SK-N-SH (cell line): ENCODE data around the gene BCL11A. TPM values are rescaled to one million over a fixed set of nuclear protein-coding genes. Genes with fewer than 3 reads are reported as not detected.

Source experiments
- CTCF ChIA-PET: fragments of 300-600, 350-600 bp; formaldehyde crosslinking; extraction: SDS; loops from one replicate; lab custom pipeline; 2021; lab: Yijun Ruan, JAX
- POLR2A ChIA-PET: fragments of 350-600 bp; sonication (Branson Sonifier 250); formaldehyde crosslinking; extraction: SDS; loops from one replicate; lab custom pipeline; 2020; ENCODE audit warnings: antibody characterized with exemption, inconsistent platforms; lab: Yijun Ruan, JAX
- DNase-seq: peaks from one replicate; pipeline ENCODE4 v3.0.0; 2012
- H2AFZ ChIP-seq: fragments of 200-600 bp; sonication (generic); 2 replicates; pipeline ENCODE4 v1.8.1; 2016; ENCODE audit warnings: antibody characterized with exemption, mild to moderate bottlenecking, low read depth
- H3F3A ChIP-seq: fragments of 200-600 bp; sonication (generic); replicated peaks from 2 replicates; pipeline ENCODE3; 2016; ENCODE audit warnings: antibody characterized with exemption, mild to moderate bottlenecking; ENCODE audit not compliant: insufficient read depth
- H3K27ac ChIP-seq, 2 experiments: fragments of 200-500 bp in 1 of 2; fragments of 200-600 bp in 1 of 2; sonication (Bioruptor generic) in 1 of 2; sonication (generic), shearing (Covaris generic) in 1 of 2; 2 replicates each; pipeline versions ENCODE4 v1.5.1 to v1.6.1; 2014 to 2016; ENCODE audit warnings: low read depth in 2 of 2, inconsistent platforms in 1 of 2, low read length in 1 of 2, mild to moderate bottlenecking in 1 of 2, mixed read lengths in 1 of 2
- H3K27me3 ChIP-seq: fragments of 200-600 bp; sonication (generic), shearing (Covaris generic); 2 replicates; pipeline ENCODE4 v1.6.1; 2016; ENCODE audit warnings: mixed run types; ENCODE audit not compliant: insufficient read depth
- H3K36me3 ChIP-seq, 2 experiments: fragments of 200-500 bp in 1 of 2; fragments of 200-600 bp in 1 of 2; sonication (Bioruptor generic) in 1 of 2; sonication (generic) in 1 of 2; replicated peaks in 1 of 2; 2 replicates each; pipeline versions ENCODE3 to v1.5.1; 2014 to 2016; ENCODE audit warnings: low read length in 1 of 2, mild to moderate bottlenecking in 1 of 2; ENCODE audit not compliant: insufficient read depth in 2 of 2, control insufficient read depth in 1 of 2
- H3K4me1 ChIP-seq, 2 experiments: fragments of 200-500 bp in 1 of 2; fragments of 200-600 bp in 1 of 2; sonication (Bioruptor generic) in 1 of 2; sonication (generic), shearing (Covaris generic) in 1 of 2; 2 replicates each; pipeline versions ENCODE4 v1.5.1 to v1.6.1; 2014 to 2016; ENCODE audit warnings: low read depth in 1 of 2, low read length in 1 of 2, mixed run types in 1 of 2; ENCODE audit not compliant: insufficient read depth in 2 of 2, control insufficient read depth in 1 of 2
- H3K4me2 ChIP-seq: fragments of 200-600 bp; sonication (generic), shearing (Covaris generic); 2 replicates; pipeline ENCODE4 v1.6.1; 2017; ENCODE audit warnings: mixed run types
- H3K4me3 ChIP-seq, 2 experiments: fragments of 200-500 bp in 1 of 2; fragments of 200-600 bp in 1 of 2; sonication (Bioruptor generic) in 1 of 2; sonication (generic), shearing (Covaris generic) in 1 of 2; 2 replicates each; pipeline versions ENCODE4 v1.5.1 to v1.8.1; 2014 to 2016; ENCODE audit warnings: low read depth in 2 of 2, inconsistent platforms in 1 of 2, low read length in 1 of 2, mild to moderate bottlenecking in 1 of 2, mixed read lengths in 1 of 2, moderate library complexity in 1 of 2
- H3K79me2 ChIP-seq: fragments of 200-600 bp; sonication (generic); 2 replicates; pipeline ENCODE4 v1.8.1; 2017; ENCODE audit warnings: mild to moderate bottlenecking; ENCODE audit not compliant: insufficient read depth
- H3K9ac ChIP-seq: fragments of 200-600 bp; sonication (generic); 2 replicates; pipeline ENCODE4 v1.6.1; 2017; ENCODE audit warnings: mixed run types
- H3K9me2 ChIP-seq: fragments of 200-600 bp; sonication (generic); 2 replicates; pipeline ENCODE4 v1.6.1; 2017; ENCODE audit warnings: mixed run types
- H3K9me3 ChIP-seq: fragments of 200-600 bp; sonication (generic); 2 replicates; pipeline ENCODE4 v1.6.1; 2017; ENCODE audit warnings: mixed run types, mild to moderate bottlenecking, moderate library complexity
- H4K20me1 ChIP-seq: fragments of 200-600 bp; sonication (generic); 2 replicates; pipeline ENCODE4 v1.6.1; 2017; ENCODE audit warnings: mild to moderate bottlenecking, mixed run types; ENCODE audit not compliant: insufficient read depth
- CHD2 ChIP-seq: fragments of 150-350 bp; IDR thresholded peaks from 2 replicates; pipeline ENCODE4 v1.6.1; 2018; ENCODE audit warnings: low read length; ENCODE audit not compliant: partially characterized antibody
- CTCF ChIP-seq: fragments of 200-600 bp; sonication (generic); IDR thresholded peaks from 2 replicates; pipeline ENCODE4 v1.6.1; 2017; ENCODE audit warnings: antibody characterized with exemption, mild to moderate bottlenecking, moderate library complexity
- FOSL2 ChIP-seq: IDR thresholded peaks from 2 replicates; pipeline ENCODE4 v1.4.0; 2012; ENCODE audit warnings: low read depth, mild to moderate bottlenecking, moderate library complexity, borderline replicate concordance
- FOXM1 ChIP-seq: IDR thresholded peaks from 2 replicates; pipeline ENCODE4 v1.4.0; 2012; ENCODE audit warnings: low read depth, mild to moderate bottlenecking
- GABPA ChIP-seq: IDR thresholded peaks from 2 replicates; pipeline ENCODE4 v1.4.0; 2012; ENCODE audit warnings: low read depth, mild to moderate bottlenecking
- MAX ChIP-seq: IDR thresholded peaks from 2 replicates; pipeline ENCODE4 v1.4.0; 2012; ENCODE audit warnings: low read depth
- RAD21 ChIP-seq: IDR thresholded peaks from 2 replicates; pipeline ENCODE4 v1.6.1; 2012; ENCODE audit warnings: mild to moderate bottlenecking, low read length
- RCOR1 ChIP-seq: fragments of 150-350 bp; IDR thresholded peaks from 2 replicates; pipeline ENCODE4 v1.6.1; 2017; ENCODE audit warnings: antibody characterized with exemption, low read length
- SIN3A ChIP-seq: IDR thresholded peaks from 2 replicates; pipeline ENCODE4 v1.6.1; 2012; ENCODE audit warnings: low read depth, mild to moderate bottlenecking, low read length, moderate library complexity, borderline replicate concordance
- YY1 ChIP-seq: IDR thresholded peaks from 2 replicates; pipeline ENCODE4 v1.4.0; 2012; ENCODE audit warnings: low read depth, mild to moderate bottlenecking
- WGBS: methylation state at CpG from one replicate; pipeline ENCODE4 v1.1.6; 2017; ENCODE audit warnings: low lambda C conversion rate; 5-methylcytosine and 5-hydroxymethylcytosine counted together
- polyA plus RNA-seq, 3 experiments: library from polyadenylated mRNA; depleted of rRNA; stranded (reverse); fragments of >200 nt; gene quantifications; 2 replicates each; pipeline ENCODE4 v1.2.3, GENCODE V29; 2012
- TF ChIP-seq, protein P1 (sequence below): IDR thresholded peaks from 2 replicates; pipeline ENCODE4 v1.4.0; 2012; ENCODE audit warnings: low read depth, borderline replicate concordance
- TF ChIP-seq, protein P2 (sequence below): IDR thresholded peaks from 2 replicates; pipeline ENCODE4 v1.6.1; 2012; ENCODE audit warnings: mild to moderate bottlenecking, low read depth, low read length, moderate library complexity

The BCL11A gene
- polyA plus RNA-seq, 1 of the 3 experiments (the other 2 are of a cell fraction): 1.9 TPM

- CTCF ChIA-PET: interaction anchor here (1.3 to 1.5 kb wide), 2 partner anchors 15 to 27 kb away, joined by 3 to 10 read pairs; no protein-coding TSS in a partner anchor
- DNase-seq: peak; percentile 47
- H3K27ac ChIP-seq: peak overlapping the region in 1 of 2 experiments; percentile 46; a peak in 1 of 4 replicates
- peaks cover 27% of the 10 kb centered on the region for H3K27me3 ChIP-seq
- H4K20me1 ChIP-seq: no peaks in the 10 kb centered on the region
- peak overlapping the region; percentile 90 for H2AFZ ChIP-seq
- peaks cover 9% of the 10 kb centered on the region for H3F3A ChIP-seq
- no peaks in the 10 kb centered on the region for H3K9me3 ChIP-seq
- H3K9ac ChIP-seq: peak overlapping the region; percentile 55; the same call in 1 of the 2 replicates
- H3K36me3 ChIP-seq: no peaks in the 10 kb centered on the region
- peaks cover 26% of the 10 kb centered on the region for H3K79me2 ChIP-seq
- POLR2A ChIA-PET: no interaction called here
- TF ChIP-seq FOXM1 (no peak), CTCF (peak; percentile 12; the same call in 1 of the 2 replicates), CHD2 (no peak), FOSL2 (no peak), GABPA (0 out of 2 replicates have a peak, but pooled peaks have one; percentile 16), YY1 (no peak), RCOR1 (no peak)
- TF ChIP-seq, protein P1, sequence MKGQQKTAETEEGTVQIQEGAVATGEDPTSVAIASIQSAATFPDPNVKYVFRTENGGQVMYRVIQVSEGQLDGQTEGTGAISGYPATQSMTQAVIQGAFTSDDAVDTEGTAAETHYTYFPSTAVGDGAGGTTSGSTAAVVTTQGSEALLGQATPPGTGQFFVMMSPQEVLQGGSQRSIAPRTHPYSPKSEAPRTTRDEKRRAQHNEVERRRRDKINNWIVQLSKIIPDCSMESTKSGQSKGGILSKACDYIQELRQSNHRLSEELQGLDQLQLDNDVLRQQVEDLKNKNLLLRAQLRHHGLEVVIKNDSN: no peak
- TF ChIP-seq, all 33 proteins: peak for 2
- H3K4me3 ChIP-seq: peak overlapping the region; percentile 75 to 91
- no peaks in the 10 kb centered on the region for H3K9me2 ChIP-seq
- WGBS: 2% methylated on average over 15 of the region's 56 CpGs
- peak overlapping the region; percentile 91 for H3K4me2 ChIP-seq
- H3K4me1 ChIP-seq: peaks cover 6 to 35% of the 10 kb centered on the region in 2 experiments; a peak in 1 of 4 replicates
Measured at GRCh38 chr2:60554074-60554645, 706 bp upstream of the BCL11A start.

DNA sequence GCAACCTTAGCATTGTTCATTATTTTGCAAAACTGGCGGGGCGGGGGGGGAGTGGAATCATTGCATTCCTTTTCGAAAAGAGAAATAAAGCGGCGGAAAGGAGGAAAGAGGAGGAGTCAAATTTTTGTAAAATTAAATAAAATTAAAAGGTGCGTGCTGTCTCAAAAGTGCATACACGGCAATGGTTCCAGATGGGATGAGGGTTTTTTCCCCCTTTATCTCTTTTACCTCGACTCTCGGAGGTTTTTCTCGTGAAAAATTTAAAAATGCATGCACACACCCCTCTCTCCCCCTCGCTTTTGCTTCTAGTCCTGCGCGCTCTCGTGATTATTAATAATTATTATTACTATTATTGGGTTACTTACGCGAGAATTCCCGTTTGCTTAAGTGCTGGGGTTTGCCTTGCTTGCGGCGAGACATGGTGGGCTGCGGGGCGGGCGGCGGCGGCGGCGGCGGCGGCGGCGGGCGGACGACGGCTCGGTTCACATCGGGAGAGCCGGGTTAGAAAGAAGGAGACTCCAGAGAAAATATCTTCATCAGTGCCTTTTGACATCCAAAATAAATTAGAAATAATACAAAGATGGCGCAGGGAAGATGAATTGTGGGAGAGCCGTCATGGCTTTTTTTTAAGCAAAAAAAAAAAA is 481 bp downstream of the BCL11A start:
- H3K9ac ChIP-seq: peak overlapping the region; percentile 86
- ChIA-PET CTCF (interaction anchor here (1.3 to 4.1 kb wide), 3 partner anchors 7 to 29 kb away, joined by 3 to 24 read pairs (median 10); no protein-coding TSS in a partner anchor), POLR2A (no interaction called here)

More for the DNA sequence above, 481 bp downstream of the BCL11A start:
- no peaks in the 10 kb centered on the region for H4K20me1 ChIP-seq
- peaks cover 6 to 35% of the 10 kb centered on the region in 2 experiments; a peak in 1 of 4 replicates for H3K4me1 ChIP-seq
- H2AFZ ChIP-seq: peak overlapping the region; percentile 96
- H3K9me2 ChIP-seq: no peaks in the 10 kb centered on the region
- WGBS: under 1% methylated on average over 38 of the region's 38 CpGs
- H3K27me3 ChIP-seq: peaks cover 21% of the 10 kb centered on the region
- H3K36me3 ChIP-seq: no peaks in the 10 kb centered on the region
- peak overlapping the region in 1 of 2 experiments; percentile 74; a peak in 2 of 4 replicates for H3K27ac ChIP-seq
- H3K9me3 ChIP-seq: no peaks in the 10 kb centered on the region
- peak overlapping the region; percentile 75 to 98 for H3K4me3 ChIP-seq
- peaks cover 9% of the 10 kb centered on the region for H3F3A ChIP-seq
- H3K79me2 ChIP-seq: peaks cover 38% of the 10 kb centered on the region
- peak overlapping the region; percentile 96 for H3K4me2 ChIP-seq
- no peak for TF ChIP-seq RAD21
- no peak for TF ChIP-seq MAX
- TF ChIP-seq, protein P2, sequence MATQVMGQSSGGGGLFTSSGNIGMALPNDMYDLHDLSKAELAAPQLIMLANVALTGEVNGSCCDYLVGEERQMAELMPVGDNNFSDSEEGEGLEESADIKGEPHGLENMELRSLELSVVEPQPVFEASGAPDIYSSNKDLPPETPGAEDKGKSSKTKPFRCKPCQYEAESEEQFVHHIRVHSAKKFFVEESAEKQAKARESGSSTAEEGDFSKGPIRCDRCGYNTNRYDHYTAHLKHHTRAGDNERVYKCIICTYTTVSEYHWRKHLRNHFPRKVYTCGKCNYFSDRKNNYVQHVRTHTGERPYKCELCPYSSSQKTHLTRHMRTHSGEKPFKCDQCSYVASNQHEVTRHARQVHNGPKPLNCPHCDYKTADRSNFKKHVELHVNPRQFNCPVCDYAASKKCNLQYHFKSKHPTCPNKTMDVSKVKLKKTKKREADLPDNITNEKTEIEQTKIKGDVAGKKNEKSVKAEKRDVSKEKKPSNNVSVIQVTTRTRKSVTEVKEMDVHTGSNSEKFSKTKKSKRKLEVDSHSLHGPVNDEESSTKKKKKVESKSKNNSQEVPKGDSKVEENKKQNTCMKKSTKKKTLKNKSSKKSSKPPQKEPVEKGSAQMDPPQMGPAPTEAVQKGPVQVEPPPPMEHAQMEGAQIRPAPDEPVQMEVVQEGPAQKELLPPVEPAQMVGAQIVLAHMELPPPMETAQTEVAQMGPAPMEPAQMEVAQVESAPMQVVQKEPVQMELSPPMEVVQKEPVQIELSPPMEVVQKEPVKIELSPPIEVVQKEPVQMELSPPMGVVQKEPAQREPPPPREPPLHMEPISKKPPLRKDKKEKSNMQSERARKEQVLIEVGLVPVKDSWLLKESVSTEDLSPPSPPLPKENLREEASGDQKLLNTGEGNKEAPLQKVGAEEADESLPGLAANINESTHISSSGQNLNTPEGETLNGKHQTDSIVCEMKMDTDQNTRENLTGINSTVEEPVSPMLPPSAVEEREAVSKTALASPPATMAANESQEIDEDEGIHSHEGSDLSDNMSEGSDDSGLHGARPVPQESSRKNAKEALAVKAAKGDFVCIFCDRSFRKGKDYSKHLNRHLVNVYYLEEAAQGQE: no peak
- no peak for TF ChIP-seq CHD2
- TF ChIP-seq YY1: peak; percentile 70
- TF ChIP-seq SIN3A: no peak
- no peak for DNase-seq
